Stimulated activated naive CD8-positive, alpha-beta T cell treated with anti-CD3 and anti-CD28 coated beads, Interleukin-15, Interleukin-2, amounts not matched to agents 100 U/mL and 50 U/mL, for 24 hours (primary cell): Measurements from ENCODE around the gene CHRM4.
A peak's percentile ranks its signal among the peaks of the same experiment; 100 is the strongest.

Experiments
- ATAC-seq: fragments of 150-1000 bp; cut with Tn5 transposase; one replicate; pipeline ENCODE4 v1.10.0; 2021
- DNase-seq: peaks from one replicate; pipeline ENCODE4 v3.0.0; 2021

CHRM4 gene

DNA sequence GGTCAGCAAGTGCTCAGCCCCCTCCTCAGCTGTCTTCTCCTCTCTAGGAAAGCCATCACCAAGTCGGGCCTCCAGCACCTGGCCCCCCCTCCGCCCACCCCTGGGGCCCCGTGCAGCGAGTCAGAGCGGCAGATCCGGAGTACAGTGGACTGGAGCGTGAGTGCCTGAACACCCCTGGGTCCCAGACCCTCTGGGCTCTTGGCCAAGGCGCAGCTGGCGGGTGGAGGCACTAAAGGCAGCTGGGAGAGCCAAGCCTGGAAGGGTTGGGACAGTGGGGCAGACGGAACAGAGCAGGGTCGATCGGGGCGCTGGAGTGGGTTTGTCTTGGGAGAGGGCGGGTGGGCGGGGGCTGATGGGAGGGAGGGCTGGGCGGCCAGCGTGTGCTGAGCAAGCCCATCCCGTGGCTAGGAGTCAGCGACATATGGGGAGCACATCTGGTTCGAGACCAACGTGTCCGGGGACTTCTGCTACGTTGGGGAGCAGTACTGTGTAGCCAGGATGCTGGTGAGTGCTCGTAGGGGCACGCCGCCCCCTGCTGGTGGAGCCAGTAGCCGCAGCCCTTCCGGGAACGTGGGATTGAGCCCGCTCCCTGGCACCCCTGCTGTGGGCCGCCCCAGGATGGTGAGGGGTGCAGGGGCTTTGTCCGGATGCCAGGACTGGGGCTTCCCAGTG, 24.2 kb downstream of the CHRM4 start:
- peak; percentile 75 for ATAC-seq
- peak; percentile 86 for DNase-seq

DNA sequence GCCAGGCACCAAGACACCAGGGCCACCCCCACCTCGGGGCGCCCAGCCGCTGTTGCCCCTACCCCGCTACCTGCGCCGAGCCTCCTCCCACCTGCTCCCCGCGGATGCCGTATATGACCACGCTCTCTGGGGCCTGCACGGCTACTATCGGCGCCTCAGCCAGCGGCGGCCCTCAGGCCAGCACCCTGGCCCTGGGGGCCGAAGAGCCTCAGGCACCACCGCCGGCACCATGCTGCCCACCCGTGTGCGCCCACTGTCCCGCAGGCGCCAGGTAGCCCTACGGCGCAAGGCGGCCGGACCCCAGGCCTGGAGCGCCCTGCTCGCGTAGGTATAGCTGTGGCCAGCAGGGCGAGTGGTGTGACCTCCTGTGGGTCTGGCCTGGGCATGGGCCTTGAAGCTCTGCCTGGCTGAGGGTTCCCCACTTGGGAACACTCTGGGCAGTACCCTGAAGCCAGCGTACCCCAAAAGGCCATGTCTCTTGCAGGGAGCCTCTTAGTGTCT, 24.9 kb downstream of the CHRM4 start:
- DNase-seq, result no peak
- ATAC-seq, result no peak

DNA sequence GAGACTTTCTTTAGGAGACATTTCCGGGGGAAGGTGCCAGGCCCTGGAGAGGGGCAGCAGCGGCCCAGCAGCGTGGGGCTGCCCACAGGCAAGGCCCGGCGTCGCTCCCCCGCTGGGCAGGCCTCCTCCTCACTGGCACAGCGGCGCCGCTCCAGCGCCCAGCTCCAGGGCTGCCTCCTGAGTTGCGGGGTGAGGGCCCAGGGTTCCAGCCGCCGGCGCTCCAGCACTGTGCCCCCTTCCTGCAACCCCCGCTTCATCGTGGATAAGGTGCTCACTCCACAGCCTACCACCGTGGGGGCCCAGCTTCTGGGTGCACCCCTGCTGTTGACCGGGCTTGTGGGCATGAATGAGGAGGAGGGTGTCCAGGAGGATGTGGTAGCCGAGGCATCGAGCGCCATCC, 25.3 kb downstream of the CHRM4 start:
- DNase-seq (no peak), ATAC-seq (no peak)

DNA sequence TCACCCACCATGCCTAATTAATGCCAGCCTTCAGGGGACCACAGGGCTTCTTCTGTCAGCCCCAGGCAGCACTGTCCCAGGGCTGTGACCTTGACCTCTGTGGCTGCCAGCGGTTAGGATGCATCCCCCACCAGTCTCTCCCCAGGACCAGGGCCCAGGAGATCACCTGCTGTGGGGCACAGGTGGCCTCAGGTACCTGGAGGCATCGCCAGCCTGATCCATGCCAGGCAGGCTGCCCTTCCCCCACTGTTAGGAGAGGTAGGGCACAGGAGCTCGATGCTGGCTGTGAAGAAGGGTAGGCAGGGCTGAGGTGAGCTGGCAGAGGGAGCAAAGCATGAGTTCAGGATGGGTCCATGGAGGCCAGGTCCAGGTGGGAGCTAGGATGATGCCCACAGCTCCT, 26.8 kb downstream of the CHRM4 start:
- DNase-seq (no peak), ATAC-seq (no peak)

DNA sequence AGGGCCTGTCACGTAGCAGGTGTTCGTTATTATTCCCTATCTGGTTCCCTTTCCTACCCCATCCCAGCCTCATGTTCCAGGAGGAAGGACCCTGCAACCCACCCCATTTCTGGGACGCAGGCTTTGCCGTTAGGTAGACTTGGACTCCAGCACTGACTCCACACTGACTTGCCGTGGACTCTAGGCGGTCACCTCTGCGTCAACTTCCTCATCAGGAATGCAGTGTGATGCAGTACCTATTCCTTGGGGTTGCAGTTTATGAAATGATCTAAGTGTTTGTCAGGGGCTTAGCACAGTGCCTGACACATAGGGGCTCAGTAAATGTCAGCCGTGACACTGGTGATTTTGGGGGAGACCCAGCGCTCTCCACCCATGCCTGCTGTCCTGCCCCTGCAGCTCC, 27.5 kb downstream of the CHRM4 start:
- DNase-seq (no peak), ATAC-seq (no peak)

DNA sequence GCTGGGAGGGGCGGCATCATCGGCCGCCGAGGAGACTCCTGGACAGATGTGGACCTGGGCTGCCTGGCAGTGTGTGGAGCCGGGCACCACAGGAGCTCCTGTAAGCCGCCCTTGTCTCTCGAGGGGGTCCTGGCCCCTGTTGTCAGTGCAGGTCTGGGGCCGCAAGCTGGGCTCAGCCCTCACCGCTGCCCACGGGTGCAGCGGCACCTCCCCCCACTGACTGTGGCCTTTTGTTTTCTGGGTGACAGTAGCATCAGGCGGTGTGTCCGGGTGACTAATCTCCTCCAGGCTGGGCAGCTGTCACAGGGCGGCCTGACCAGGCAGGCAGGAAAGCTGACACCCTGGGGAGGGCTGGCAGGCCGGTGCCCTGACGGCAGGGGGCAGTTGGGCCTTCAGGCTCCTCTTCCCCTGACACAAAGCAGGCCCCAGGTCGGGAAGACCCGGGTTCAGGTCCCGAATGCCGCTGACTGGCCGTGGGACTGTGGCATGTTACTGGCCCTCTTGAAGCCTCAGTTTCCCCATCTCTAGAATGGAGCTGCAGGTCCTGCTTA, 28.0 kb downstream of the CHRM4 start:
- ATAC-seq, result no peak
- no peak for DNase-seq

DNA sequence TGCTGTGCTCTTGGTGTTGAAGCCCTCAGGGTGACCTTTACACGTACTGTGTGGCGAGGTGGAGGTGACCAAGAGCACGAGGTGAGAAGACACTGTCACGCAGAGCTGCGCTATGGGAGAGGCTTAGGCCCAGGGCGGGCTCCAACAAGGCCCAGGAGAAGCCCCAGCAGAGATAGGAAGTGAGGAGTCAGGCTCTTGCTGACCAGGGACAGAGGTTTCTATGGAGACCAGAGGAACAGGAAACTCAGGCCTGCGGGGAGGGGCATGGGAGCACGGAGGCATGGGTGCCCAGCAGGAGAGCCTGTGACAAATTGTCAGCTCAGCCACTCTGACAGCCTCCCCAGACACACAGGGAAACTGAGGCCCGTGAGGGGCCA, 28.6 kb downstream of the CHRM4 start:
- ATAC-seq (peak; percentile 19), DNase-seq (no peak)

DNA sequence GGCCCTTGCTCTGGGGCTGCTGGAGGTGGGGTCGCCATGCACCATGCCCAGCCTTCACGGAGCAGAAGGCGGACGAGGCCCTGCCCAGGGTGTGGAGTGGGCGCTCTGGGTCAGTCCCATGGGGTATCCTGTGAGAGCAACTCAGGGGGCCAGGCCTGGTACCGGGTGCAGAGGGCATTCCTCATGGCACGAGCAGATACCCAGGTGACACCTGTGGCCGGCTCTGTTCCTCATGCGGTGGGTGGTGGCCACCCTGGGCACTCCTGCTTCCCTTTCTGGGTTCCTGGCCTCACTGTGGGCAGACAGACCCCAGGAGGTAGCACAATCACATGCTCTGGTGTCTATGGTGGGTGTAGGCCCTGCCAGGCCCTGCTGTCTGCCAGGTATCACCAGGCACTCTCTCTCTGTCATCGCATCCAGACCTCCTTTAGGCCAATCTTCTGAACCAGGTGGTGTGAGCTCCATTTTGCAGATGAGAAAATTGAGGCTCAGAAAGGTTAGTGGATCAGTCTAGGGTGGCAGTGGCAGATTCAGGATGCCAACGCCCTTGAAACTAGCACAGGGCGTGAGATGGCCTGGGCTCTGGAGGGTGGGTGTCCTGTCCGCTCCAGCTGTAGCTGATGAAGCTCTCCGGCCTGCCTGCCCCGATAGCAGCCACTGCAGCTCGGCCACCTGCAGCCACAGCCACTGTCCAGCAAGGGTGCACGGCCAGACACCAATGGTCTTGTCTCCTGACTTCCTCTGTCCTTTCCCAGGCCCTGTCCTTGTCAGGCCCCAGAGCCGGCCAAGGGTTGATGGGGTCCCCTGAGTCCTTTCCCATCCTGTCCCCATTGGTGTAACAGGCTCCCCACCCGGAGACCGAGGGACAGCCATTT, 29.2 kb downstream of the CHRM4 start:
- no peak for ATAC-seq
- DNase-seq, result no peak

DNA sequence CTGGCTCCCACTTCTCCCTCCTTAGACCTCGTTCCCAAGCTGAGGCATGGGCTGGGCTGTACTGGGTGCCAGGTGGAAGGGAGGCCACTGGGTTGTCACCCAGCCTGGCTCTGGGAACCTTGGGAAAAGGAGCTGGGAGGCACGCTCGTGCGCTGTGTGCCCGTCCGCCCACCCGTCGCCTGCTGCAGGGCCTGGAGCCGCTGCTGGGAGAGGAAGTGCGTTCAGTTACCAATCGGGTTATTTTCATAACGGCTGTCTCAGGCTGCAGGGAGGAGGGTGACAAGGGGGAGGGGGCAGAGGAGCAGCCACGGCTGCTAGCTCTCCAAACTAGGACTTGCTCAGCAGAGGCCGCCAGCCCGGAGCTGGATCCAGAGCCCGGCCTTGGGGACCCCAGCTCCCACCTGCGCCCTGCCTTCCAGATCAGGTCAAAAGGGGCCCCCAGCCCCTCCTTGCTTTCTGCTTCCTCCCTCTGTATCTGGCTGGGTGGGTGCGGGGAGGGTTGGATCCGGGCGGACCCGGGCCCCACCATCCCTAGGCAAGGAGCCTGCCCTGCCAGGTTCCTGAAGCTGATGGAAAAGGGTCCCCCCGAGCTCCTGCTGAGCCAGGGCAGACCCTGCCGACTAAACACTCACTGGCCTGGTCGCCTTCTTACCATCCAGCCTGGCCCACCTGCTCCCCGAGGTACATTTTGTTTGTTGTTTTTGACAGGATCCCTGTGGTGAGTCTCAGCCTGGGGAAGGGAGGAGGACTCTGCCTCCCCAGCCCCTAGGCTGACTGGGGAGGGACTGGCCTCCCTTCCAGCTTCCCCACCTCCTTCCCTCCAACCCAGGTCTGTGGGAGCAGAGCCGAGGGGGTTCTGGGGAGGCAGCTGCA, 30.1 kb downstream of the CHRM4 start:
- DNase-seq (peak; percentile 71), ATAC-seq (peak; percentile 79)

DNA sequence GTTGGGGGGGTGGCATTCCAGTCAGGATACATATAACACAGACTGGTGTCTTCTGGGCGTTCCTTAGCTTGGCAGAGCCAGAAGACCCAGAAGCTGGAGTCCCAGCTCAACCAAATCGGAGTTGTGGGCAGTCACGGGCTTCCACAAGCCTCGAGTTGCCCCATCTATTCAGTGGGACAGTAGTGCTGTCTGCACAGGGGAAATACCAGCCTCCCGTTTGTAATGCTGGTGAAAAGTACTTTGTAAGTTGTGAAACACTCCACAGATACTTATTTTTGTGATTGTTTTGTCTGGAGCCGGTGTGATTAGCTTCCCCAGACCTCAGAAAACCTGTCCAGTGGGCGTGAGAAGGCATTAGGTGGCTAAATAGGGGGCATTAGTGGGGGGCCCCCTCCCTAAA, 30.7 kb downstream of the CHRM4 start:
- DNase-seq, result no peak
- ATAC-seq, result no peak

DNA sequence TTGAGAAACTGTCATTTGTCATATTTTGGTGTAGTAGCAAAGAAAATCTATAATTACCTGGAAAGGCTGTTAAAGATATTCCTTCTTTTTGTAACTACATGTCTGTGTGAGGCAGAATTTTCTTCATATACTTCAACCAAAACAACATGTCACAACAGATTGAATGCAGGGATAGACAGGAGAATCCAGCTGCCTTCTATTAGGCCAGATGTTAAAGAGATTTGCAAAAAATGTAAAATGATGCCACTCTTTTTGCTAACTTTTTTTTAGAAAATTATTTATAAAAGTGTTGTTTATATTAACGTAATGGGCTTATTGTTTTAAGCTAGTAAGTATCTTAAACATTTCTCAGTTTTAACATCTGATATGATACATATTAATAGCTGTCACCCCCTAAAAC, 31.6 kb downstream of the CHRM4 start:
- DNase-seq, result no peak
- ATAC-seq, result no peak

DNA sequence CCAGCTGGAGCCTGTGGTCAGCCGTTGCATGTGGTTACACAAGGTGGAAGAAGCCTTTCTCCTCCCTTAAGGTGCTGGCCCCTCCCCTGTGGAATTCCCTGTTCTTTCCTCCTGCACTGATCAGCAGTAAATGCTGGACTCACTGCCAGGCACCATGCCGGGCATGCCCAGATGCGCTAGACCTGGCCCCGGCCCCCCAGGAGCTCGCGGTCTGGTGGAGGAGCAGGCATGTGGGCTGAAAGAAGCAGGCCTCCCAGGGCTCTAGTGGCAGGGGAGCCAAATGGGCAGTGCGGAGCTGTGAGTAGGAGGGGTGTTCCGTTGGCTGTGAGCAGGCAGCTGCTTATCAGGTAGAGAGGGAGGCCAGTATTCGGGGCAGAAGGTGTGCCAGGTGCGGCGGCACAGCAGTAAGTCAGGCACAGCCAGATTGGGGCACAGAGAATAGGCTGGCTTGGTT, 34.1 kb downstream of the CHRM4 start:
- ATAC-seq, result no peak
- DNase-seq, result no peak

DNA sequence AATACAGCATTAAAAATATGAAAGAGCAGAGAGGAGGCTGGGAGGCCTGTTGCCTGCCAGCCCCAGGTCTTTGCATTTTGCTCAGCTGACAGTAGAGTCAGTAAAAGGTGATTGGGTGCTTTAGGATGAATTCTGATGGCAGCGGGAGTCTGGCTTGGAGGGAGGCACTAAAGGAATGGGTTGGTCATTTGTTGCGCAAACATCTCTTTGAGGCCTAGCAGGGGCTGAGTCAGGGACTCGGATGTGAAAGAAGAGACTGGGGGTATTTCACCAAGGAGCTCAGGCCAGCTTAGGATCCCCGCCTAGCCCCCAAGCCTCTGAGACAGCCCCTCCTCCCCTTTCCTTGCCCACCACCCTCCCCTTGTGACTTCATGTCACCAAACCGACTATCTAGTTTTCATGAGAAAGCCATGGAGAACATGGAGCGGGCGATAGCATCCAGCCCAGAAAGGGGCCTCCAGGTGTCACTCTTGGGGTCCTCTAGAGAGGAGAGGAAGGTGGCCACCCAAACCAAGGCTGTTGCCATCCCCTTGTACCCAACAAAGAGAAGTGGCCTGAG, 34.6 kb downstream of the CHRM4 start:
- no peak for DNase-seq
- ATAC-seq, result no peak

DNA sequence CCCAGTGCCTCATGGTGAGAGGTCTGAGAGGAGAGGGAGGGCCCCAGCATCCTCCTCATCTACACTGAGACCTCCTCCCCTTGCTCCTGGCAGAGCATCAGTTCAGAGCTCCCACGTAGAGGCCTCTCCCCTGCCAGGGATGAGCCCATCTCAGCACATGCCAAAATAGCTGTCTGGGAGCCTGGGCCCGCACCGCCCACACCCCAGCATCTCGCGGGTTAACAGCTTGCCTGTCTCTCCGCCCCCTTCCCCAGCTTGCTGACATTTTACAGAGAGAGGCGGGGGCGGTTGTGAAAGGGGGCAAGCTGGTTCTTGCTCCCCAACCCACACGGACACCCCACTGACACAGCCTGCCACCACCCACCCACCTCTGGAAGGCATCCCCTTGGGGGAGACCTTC, 37.9 kb downstream of the CHRM4 start:
- peak; percentile 78 for DNase-seq
- peak; percentile 62 for ATAC-seq

DNA sequence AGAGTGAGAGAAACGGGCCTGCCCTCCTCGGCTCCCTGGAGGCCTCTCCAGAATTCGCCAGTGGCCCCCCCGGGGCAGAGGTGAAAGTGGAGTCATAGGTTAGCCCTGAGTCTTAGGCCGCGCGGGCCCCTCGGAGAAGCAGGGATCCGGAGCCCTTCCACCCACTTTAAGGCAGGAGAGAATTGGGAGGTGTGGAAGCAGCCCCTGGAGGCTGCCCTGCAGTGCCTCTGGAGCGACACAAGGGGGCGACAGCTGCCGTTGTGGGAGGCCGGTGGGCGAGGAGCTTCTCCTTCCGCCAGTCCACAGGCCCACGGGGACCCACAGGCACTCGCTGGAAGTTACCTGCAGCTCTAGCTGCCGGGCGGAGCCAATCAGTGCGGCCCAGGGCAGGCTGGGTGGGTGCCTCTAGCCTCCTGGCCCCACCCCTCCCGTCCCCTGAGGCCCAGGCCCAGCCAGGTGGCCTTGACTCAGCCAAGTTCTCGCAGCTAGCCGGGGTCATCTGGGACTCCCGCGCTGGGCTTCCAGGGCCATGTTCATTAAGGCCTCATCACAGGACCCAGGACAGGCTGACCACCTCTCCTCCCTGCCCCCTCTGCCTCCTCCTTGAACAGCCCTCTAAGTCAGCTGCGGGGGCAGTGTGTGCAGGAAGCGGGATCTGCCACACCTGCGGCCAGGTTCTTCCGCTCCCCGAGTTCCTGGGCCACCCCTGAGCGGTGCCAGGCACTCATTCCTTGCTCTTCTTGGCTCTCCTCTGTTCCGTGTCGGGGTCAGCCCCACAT, 39.3 kb downstream of the CHRM4 start:
- ATAC-seq (peak; percentile 28), DNase-seq (peak; percentile 79)

DNA sequence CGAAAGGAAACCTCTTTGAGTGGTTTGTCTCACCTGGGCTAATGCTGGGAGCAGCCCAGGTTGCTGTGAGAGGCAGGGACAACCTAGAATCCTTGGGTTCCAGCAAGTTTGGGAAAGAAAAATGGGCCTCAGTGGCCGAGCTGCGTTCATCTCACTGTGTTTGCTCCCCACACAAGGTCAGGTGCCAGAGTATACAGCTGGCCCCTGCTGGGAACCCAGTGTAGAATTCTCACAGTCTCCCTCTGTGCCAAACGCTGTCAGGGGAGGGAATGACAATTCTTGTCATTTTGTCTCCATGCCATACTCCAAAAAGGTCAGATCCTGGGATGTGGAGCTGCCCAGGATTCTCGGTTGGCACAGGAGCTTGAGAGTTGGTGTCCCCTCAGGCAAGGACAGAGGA, 40.0 kb downstream of the CHRM4 start:
- no peak for DNase-seq
- no peak for ATAC-seq

DNA sequence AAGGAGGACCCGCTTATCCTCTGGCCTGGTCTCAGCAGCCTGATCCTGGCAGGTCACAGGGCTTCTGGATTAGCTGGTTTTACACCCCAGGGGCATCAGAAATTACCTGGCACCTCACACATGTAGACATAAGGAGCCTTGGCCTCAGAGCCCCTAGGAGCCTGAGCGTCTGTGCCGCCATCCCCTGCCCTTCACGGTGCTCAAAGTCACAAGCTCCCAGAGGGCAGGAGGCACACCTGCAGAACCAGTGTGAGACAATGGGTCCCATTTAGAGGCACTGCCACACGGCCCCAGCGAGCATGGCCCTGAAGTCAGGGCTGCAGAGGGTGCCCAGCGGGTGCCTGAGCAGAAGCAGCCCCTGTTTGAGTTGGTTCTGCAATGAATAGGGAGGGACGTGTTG, 40.4 kb downstream of the CHRM4 start:
- ATAC-seq, result no peak
- no peak for DNase-seq

DNA sequence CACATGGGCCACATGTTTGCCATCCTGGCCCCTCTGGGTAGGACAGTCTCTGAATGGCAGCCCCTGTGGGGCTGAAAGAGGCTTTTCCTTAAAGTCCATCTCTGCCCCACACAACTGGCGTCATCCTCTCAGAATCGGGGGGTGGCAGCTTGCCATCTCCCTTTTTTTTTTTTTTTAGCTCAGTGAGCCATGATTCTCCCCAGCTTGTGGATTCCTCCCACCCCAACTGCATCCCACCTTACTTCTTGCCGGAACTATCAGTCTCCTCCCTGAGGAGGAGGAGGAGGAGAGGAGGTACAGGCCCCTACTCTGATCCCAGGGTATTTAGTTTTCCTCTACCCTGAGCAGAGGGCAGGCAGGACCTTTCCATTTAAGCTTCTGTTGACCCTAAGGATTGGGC, 40.9 kb downstream of the CHRM4 start:
- no peak for ATAC-seq

DNA sequence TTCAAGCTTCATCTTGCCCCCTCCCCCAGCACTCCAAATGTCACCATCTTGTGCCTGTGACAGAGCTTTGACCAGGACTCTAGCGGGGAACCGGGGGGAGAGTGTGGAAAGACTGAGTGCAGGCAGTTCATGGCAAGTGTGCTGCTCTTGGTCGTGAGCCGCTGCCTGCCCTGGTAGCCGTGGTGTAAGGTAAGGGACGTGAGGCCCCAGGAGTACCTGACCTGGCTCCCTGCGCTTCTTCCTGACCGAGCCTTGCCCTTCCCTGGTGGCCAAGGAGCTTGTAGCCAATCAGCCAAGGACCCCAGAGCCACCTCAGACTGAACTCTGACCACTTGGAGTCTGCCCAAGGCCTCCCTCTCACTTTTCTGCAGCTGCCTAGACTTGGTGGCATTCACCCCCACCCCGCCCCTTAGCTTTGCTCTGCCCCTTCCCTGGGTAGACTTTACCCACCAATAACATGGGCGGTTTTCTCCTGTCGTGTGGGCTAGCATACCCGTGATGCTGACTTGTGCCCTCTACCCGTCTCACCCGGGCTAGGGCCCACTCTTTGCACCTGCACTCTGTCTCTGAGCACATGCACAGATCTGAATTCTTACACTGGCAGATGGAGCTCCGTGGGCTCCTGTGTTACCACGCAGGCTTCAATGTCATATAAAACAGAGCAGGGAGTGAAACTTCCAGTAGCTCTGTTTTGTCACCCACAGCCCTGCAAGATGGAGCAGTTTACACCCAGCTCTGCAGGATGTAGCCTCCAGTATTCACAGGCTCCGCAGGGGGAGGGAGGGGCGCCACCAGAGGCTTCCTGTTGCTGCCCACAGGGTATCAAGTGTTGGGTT, 42.8 kb downstream of the CHRM4 start:
- ATAC-seq (peak; percentile 34), DNase-seq (peak; percentile 68)

More for the DNA sequence above, 40.9 kb downstream of the CHRM4 start:
- no peak for DNase-seq
